Activated CD4-positive, alpha-beta T cell treated with anti-CD3 and anti-CD28 coated beads, Interleukin-10, Interleukin-2, amounts not matched to agents 100 ng/mL and 50 ng/mL, durations not matched to agents 16 hours and 8 hours (primary cell): ENCODE data around the gene MRPS35.
A peak's percentile ranks its signal among the peaks of the same experiment; 100 is the strongest.

Experiments used
- DNase-seq: peaks from one replicate; pipeline ENCODE4 v3.0.0-alpha.2; 2020

MRPS35 gene

DNA sequence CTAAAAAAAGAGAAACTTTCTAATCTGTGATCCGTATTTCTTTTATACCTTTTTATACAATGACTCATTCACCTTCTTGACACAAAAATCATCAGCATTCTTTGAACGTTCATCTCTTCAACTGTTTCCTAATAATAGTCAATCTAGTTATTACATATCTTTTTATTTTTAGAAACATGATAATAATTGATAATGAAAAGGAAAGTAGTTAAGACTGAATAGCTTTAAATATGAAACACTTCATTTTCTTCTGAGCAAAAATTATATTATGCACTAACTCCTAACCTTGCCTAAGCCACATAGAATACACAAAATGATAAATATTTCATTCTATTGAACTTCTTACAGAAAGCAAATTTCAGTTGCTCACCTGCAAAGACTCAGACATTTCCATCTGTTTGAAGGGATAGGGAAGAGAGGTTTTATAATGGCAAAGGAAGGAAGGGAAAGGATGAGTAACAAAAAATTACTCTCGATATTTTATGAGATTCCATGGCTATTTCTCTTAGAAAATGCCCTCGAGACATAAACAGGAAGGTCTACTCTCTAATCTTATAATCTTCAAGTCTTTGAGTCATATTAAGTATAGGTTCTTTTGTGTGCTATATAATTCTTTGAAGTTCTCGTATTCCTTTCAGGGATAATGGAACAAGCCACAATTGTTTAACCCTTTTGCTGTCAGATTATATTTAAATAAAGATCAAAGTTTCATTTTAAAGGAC is 61.9 kb downstream of the MRPS35 start:
- no peak for DNase-seq

DNA sequence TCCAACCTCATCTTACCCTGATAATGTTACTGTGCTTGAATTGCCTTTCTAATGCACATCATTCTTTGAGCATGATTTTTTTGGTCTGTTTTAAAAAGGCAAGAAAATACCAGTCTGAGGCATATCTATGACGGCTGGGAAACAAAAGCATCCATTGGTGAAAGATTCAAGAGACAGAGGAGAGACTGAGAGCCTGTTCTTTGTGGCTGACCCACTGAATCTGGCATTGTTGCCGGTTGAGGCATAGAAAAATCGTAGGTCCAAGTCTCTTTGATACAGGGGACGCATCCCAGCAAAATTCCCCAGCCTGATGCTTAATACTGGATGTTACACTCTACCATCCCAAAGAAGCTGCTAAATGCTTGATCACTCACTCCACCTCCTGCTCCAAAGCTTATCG is 66.5 kb downstream of the MRPS35 start:
- DNase-seq, result no peak

DNA sequence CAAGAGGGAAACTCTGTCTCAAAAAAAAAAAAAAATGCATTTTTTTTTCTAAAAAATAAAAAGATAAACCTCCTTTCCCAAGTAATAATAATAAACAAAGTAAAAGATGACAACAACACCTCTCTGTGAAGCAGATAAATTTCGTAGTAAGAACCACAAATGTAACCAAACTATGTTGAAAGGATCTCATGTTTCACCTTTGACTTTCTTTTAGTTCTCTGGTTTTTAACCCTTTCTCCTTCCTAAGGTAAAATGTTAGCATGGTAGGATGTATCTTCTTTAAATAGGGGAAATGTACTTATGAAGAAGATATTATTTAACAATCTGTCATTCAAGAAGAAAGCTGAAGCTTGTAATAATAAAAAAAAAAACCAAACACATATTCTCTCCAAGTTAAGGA is 67.6 kb downstream of the MRPS35 start:
- DNase-seq, result no peak

DNA sequence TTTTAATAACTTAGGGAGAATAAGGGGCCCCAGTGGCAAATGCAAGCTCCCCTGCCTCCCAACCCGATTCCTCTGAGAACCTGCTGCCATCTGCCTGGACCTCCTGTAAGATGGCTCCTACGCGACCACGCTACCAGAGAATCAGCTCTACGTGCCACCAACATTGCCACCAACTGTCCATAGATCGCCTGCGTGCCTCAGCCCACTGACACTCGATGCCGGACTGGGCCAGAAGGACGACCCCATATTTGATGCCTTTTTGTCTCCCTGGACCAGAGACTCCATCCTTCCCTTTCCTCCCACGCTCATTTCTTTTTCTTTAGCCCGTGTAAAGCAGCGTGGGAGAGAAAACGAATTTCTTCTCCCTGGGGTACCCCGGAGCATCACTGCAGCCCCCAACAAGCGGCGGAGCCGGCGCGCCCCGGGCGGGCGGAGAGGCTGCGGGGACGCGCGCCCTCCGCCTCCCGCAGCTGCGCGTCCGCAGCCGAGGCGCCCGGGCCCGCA is 68.8 kb downstream of the MRPS35 start:
- peak; percentile 21 for DNase-seq

DNA sequence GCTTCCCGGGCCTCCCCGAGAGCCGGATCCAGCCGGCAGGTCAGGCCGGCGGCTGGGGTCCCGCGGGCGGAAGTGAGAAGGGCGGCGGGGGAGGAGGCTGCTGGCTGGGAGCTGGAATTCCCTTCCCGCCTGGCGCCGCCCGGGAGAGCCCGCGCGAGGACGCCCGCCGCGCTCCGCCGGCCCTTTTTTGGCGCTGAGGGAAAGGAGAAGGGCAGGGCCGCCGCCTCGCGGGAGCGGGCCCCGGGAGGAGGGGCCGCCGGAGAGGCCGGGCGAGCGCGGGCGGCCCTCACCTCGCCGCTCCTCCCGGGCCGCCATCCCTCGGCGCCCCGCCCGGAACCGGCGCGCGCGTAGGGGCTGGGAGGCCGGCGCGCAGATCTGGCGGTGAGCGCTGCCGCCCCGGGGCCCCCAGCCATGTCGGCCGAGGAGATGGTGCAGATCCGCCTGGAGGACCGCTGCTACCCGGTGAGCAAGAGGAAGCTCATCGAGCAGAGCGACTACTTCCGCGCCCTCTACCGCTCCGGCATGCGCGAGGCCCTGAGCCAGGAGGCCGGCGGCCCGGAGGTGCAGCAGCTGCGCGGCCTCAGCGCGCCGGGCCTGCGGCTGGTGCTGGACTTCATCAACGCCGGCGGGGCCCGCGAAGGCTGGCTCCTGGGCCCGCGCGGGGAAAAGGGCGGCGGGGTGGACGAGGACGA is 69.4 kb downstream of the MRPS35 start, which contains the start of the genes KLHL42 and MANSC4:
Gene KLHL42, plus strand, starts transcription at position 314 of the 692 bp plus-strand sequence. Its CDS starts 98 bp downstream, at position 412.
Gene MANSC4, minus strand, starts transcription at position 317 of the 692 bp plus-strand sequence. CDS start 8,960 bp downstream, outside the sequence.
- DNase-seq, result peak; percentile 73

DNA sequence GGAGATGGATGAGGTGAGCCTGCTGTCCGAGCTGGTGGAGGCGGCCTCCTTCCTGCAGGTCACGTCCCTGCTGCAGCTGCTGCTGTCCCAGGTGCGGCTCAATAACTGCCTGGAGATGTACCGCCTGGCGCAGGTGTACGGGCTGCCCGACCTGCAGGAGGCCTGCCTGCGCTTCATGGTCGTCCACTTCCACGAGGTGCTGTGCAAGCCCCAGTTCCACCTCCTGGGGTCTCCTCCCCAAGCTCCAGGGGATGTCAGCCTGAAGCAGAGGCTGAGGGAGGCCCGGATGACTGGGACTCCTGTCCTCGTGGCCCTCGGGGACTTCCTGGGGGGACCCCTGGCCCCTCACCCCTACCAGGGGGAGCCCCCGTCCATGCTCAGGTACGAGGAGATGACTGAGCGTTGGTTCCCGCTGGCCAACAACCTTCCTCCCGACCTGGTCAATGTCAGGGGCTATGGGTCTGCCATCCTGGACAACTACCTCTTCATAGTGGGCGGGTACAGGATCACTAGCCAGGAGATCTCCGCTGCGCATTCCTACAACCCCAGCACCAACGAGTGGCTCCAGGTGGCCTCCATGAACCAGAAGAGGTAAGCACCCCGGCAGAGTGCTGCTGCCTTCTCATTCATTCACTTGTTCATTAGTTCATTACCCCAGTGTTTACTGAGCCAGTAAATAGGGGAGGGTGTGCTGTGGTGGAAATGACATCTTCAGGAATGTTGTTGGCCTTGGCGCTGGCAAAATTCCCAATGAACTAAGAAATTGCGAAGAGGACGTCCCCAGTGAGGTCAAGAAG is 70.2 kb downstream of the MRPS35 start:
- no peak for DNase-seq

DNA sequence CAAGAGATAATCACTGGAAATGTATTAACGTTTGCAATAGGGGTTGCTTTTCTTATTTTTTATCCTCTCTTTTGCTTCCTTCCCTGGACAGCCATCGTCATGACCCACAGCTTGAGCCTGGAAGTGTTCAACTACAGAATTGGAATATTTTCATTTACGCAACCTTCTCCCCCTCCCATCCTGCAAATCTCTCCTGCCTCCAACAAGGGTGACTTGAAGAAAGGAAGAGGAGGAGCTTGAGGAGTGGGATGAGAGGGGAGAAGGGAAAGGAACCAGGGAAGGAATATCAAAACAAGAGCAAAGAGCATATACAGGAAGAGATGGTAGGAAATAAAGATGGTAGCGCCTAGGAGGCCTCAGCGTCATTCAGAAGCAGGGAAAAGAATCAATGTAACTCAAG is 71.0 kb downstream of the MRPS35 start:
- no peak for DNase-seq

DNA sequence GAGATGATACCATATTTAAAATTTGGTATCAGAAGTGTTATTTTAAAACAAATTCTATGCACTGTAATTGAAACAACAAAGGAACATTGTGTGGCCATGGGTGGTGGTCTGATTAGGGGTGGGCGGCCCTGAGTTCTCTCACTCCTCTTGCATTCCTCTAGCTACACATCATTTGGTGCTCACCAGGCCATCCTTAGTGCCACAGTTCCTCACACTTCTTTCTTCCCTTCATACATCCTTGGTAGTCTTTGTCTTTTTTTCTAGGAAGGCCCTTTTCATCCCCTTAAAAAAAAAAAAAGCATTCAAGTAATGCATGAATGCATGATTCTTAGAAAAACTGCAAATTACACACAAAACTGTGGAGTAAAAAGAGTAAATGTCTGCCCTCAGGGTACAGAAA is 71.8 kb downstream of the MRPS35 start:
- no peak for DNase-seq

DNA sequence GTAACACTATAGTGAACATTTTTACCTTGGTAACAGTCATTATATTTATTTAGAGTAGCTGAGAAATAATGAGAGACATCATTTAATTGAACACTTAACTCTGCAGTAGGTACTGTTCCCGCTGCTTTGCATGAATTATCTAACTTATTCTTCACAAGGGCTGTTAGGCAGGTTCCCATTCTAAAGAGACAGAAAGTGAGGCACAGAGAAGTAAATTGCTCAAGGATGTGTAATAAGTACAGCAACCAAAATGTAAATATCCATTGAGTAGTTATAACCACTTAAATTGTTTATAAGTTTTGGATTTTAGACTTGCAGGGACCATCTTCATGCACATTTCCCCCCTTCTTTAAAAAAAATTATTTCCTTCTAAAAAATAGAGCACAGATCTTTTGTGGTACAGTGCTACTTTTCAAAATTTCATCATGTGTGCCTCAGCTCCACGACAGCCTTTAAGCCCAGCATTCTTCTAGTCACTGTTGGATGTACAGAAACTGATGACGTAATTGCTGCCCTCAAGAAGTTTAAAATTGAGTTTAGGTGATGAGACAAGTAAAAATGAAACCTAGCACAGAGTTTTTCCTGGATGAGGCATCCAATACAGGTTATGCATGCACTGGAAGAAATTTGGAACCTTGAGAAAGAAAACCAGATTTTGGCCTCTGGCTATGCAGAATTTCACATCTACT is 75.4 kb downstream of the MRPS35 start:
- peak; percentile 73 for DNase-seq

DNA sequence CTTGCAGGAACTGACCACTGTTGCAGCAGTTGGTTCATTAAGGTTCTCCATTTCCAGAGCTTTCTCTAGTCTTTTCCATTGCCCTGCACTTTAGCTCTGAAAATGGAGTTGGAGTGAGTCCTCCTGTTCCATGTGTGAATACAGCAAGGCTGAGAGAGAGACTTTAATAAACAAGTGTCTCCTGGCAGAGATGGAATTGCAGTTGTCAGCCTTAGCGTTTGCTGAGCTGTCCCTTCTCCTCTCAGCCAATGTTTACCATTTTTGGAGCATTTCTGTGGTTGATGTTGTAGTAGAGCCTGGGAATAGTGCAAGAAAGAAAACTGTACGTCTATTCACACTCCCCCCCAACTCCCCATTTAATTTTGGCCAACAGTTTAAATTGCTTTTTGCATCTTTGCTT is 76.9 kb downstream of the MRPS35 start:
- no peak for DNase-seq

DNA sequence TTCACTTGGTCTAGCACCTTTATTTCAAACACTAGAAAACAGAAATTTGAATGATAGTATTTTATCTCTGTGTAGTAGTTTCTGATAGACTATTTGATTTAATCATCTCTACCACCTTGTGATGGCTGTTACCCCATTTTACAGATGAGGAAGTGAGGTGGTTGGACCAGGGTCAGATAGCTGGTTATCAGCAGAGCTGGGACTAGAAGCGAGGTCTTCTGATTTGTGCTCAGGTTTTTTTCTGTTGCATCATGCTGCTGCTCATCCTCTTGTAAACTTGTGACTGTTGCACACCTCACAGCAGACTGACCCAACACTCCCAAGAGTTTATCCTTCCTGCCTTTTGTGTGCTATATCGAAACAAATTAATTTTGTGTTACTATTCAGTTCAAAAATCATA is 79.5 kb downstream of the MRPS35 start:
- DNase-seq, result no peak

DNA sequence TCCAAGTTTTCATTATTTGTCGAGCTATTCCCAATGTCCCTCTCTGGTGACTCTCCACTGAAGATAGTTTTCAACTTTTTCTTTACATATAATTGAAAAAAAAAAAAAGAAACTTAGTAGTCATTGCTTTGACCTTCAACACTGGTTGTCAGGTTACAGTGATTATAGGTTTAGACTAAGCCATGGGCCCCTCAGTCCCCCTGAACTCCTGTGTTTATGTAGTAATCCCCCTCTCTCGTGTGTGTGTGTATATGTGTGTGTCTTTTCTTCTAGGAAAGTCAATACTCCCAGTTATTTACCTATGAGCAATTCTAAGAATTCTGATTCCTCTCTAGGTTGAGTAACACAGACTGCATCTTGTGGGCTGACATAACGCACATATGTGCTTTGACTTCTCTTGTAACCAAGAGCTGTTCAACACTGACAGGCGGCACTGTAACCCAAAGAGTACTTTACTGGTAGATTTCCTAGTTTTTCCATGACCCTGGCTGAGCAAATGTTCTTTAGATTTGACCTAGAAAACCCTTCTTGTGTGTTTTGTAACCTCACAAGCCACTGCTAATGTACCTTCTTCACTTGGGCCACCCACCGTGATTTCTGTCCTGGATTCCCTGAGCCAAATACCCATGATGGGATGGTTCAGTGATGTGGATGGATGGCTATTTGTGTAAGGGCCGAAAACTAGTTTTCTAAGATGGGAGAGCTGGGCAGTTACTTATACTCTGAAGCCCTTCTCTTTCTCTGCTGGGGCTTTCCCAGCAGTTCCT is 84.4 kb downstream of the MRPS35 start:
- no peak for DNase-seq

DNA sequence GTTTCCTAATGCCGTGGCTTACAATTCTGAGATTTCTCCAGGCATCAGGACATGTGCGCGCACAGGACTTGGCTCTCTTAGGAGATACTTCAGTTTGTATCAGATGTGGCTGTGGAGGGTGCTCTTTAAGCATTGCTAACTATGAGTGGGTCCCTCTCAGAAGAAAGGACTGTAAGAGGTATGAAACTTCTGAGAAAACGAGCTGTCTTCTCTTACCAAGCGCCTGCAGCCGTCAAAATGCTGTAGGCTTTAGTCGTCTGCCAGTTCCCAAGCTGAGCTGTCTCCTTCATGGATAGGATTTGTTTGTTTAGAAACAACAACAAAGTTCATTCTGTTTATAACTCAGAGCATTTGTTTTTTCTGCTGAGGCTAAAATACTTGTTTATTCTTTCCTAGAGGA is 85.5 kb downstream of the MRPS35 start:
- DNase-seq, result no peak

DNA sequence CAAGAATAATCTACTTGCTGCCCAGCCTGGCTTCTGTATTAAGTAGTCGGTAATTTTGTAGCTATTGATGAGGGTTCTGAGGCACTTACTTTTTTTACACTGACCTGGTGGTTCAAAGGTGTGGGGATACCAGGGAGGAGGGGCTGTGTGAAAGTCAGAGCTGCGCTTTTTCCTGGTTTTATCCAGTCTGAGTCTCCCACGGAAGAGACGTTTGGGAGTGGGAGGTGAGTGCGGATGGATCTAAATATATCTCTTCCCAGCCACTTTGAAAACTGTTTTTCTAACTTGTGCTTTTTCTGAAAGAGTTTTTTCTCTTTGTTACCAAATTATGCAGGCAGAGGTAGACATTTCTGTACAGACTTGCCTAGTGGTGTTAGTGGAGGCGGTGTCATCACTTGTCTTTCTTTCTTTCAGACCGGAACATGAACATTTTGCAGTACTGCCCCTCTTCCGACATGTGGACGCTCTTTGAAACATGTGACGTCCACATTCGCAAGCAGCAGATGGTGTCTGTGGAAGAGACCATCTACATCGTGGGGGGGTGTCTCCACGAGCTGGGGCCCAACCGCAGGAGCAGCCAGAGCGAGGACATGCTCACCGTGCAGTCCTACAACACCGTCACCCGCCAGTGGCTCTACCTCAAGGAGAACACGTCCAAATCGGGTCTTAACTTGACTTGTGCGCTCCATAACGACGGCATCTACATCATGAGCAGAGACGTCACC is 86.8 kb downstream of the MRPS35 start:
- no peak for DNase-seq

DNA sequence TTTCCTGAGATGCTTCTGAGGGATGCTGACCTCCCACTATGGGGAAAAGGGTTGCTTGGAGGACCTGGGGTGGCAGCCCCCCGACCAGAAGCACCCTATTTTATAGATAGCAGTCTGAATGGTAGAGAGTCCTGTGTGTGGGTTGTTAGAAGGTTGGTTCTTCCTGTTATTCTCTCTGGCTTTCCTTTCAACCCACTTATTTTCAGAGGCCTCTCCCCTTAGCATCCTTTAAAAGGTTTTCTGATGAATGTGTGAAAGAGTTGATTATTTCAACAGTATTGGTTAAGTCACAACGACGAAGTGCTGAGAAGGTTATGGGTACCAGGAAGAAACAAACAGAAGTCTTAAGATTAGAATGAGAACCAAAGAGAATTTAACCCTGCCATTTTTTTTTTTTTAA is 90.2 kb downstream of the MRPS35 start:
- no peak for DNase-seq

DNA sequence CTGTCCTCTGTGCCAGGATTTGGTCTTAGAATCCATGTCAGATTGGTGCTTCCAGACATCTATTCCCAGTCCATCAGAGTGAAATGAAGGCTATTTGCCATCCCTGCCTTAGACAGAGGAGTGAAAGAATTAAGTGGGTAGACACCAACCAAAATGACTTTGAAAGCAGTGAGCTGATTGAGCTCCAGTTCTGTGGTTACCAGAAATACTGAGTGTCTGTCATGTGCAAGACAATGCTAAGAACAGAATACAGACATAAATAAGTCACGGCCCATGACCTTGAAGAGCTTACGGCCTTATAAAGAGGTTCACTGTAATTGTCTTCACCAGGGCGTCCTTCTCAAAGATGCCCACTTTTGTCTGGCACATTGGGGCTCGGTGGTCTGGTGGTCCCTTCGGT is 91.0 kb downstream of the MRPS35 start:
- no peak for DNase-seq

DNA sequence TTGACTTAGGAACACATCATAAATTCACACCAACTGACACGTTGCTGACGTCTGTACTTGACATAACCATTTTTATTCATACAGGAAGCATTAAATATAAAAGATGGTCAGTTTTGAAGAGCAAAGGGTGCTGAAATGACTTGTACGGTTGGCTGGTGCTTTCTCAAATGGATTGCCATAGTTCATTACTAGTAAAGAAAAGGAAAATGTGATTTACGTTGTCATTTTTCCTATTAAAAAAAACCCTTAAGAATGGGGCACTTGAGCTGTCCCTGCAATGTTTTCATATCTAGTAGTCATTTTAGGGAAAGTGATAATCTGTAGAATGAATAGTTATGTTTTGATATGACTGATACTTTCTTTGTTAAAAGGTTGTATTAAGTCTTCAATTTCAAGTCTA is 91.9 kb downstream of the MRPS35 start:
- DNase-seq, result peak; percentile 46

DNA sequence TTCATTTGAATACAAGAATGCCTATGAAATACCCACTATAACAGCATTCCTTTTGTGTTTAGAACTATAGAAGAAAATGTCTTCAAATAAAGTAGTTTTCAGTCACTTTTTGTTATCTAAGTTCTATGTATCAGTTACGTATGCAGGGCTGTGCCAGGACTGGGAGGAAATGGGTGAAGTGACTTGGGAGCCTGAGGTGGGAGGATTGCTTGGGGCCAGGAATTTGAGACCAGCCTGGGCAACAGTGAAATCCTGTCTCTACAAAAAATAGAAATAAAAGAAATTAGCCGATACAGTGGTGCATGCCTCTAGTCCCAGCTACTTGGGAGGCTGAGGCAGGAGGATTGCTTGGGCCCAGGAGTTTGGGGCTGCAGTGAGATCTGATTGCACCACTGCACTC is 92.3 kb downstream of the MRPS35 start:
- no peak for DNase-seq

DNA sequence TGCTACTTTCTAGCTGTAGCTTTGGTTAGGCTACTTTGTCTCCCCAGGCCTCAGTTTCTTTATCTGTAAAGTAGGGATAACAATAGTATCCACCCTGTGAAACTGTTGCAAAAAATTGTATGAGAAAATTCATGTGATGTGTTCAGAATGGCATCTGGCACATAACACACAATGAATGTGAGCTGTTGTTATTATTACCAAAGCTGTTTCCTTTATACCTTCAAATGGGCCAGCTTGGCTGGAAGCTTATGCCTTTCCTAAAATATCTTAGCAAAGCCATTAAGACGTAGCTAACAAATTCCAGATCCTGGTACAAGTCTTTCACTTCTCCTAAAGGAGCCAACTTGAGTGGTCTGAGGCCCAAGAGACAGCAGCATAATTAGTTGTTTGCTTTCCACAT is 94.6 kb downstream of the MRPS35 start:
- no peak for DNase-seq
